ENCODE results near the gene ZNF324. TPM values are rescaled to one million over a fixed set of nuclear protein-coding genes. Genes with fewer than 3 reads are reported as not detected.

ZNF324 gene
- total and polyA plus RNA-seq, 2 of the 13 experiments (the other 11 are each of a cell fraction or from before 2014, with no cell fraction given), result 1.1 to 4.7 TPM

- TF ChIP-seq HNF1A (IDR thresholded peaks at IDR 0.05; ENCODE audit: low read depth), result no peak
- TF ChIP-seq HNF1A (CRISPR knock-in tag; IDR thresholded peaks at IDR 0.05; ENCODE audit: borderline replicate concordance), result peak; percentile 35; the same call in 1 of the 2 replicates
- TF ChIP-seq ZNF556 (CRISPR knock-in tag; IDR thresholded peaks at IDR 0.05; ENCODE audit: borderline replicate concordance), result 0 out of 2 replicates have a peak, but pooled peaks have one; percentile 37
- TF ChIP-seq FOSL1 (CRISPR knock-in tag; IDR thresholded peaks at IDR 0.05; ENCODE audit: borderline replicate concordance), result no peak
- TF ChIP-seq GTF3A (CRISPR knock-in tag; conservative IDR thresholded peaks at IDR 0.05), result no peak
- no peak for TF ChIP-seq ZFP36 (IDR thresholded peaks at IDR 0.05; ENCODE audit: borderline replicate concordance, low read depth, low read length, partially characterized antibody)
- no peak for TF ChIP-seq ZNF180 (CRISPR knock-in tag; IDR thresholded peaks at IDR 0.05; ENCODE audit: borderline replicate concordance, low read depth)
- TF ChIP-seq ZNF777 (CRISPR knock-in tag; IDR thresholded peaks at IDR 0.05), result peak; percentile 73
- TF ChIP-seq HOXD1 (CRISPR knock-in tag; IDR thresholded peaks at IDR 0.05), result 0 out of 2 replicates have a peak, but pooled peaks have one; percentile 41
- no peak for TF ChIP-seq ZNF891 (CRISPR knock-in tag; IDR thresholded peaks at IDR 0.05)
- peak; percentile 54; the same call in 1 of the 2 replicates for TF ChIP-seq ZFP91 (CRISPR knock-in tag; IDR thresholded peaks at IDR 0.05; ENCODE audit: borderline replicate concordance)
- TF ChIP-seq, protein P1, sequence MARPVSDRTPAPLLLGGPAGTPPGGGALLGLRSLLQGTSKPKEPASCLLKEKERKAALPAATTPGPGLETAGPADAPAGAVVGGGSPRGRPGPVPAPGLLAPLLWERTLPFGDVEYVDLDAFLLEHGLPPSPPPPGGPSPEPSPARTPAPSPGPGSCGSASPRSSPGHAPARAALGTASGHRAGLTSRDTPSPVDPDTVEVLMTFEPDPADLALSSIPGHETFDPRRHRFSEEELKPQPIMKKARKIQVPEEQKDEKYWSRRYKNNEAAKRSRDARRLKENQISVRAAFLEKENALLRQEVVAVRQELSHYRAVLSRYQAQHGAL (CRISPR knock-in tag; IDR thresholded peaks at IDR 0.05; ENCODE audit: not compliant biosample characterization), result no peak
- TF ChIP-seq SP2 (CRISPR knock-in tag; IDR thresholded peaks at IDR 0.05), result peak; percentile 86
- TF ChIP-seq, protein P2, sequence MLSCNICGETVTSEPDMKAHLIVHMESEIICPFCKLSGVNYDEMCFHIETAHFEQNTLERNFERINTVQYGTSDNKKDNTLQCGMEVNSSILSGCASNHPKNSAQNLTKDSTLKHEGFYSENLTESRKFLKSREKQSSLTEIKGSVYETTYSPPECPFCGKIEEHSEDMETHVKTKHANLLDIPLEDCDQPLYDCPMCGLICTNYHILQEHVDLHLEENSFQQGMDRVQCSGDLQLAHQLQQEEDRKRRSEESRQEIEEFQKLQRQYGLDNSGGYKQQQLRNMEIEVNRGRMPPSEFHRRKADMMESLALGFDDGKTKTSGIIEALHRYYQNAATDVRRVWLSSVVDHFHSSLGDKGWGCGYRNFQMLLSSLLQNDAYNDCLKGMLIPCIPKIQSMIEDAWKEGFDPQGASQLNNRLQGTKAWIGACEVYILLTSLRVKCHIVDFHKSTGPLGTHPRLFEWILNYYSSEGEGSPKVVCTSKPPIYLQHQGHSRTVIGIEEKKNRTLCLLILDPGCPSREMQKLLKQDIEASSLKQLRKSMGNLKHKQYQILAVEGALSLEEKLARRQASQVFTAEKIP (CRISPR knock-in tag; IDR thresholded peaks at IDR 0.05; ENCODE audit: borderline replicate concordance), result no peak
- TF ChIP-seq PCBP2 (optimal IDR thresholded peaks at IDR 0.05; ENCODE audit: low read depth, low read length, poor library complexity, severe bottlenecking), result no peak
- 0 out of 2 replicates have a peak, but pooled peaks have one; percentile 31 for TF ChIP-seq ZNF430 (CRISPR knock-in tag; IDR thresholded peaks at IDR 0.05)
- TF ChIP-seq RFXAP (CRISPR knock-in tag; IDR thresholded peaks at IDR 0.05; ENCODE audit: borderline replicate concordance), result no peak
- no peak for TF ChIP-seq SMAD9 (CRISPR knock-in tag; IDR thresholded peaks at IDR 0.05)
- TF ChIP-seq TBX3 (IDR thresholded peaks at IDR 0.05; ENCODE audit: borderline replicate concordance), result no peak
- TF ChIP-seq NFYB (CRISPR knock-in tag; IDR thresholded peaks at IDR 0.05), result peak; percentile 92
Observed at GRCh38 chr19:58466760-58467589, at the start of gene ZNF324 (continued).
